D721Med (cell line): Measurements from ENCODE around the gene A2M.

ENCODE experiments used
- DNase-seq: peaks from one replicate; pipeline ENCODE4 v3.0.0; 2011; ENCODE audit warnings: low spot score; ENCODE audit not compliant: insufficient read length
- FAIRE-seq: peaks from 2 replicates; lab custom pipeline; 2011; peaks lifted over from hg19 to GRCh38; lab: Jason Lieb, UNC
- TF ChIP-seq, protein P1 (sequence below): IDR thresholded peaks from 2 replicates; pipeline ENCODE4 v1.5.1; 2012; ENCODE audit warnings: mild to moderate bottlenecking, control low read depth; ENCODE audit not compliant: insufficient read depth; ENCODE audit errors: missing control alignments

Gene A2M

DNA sequence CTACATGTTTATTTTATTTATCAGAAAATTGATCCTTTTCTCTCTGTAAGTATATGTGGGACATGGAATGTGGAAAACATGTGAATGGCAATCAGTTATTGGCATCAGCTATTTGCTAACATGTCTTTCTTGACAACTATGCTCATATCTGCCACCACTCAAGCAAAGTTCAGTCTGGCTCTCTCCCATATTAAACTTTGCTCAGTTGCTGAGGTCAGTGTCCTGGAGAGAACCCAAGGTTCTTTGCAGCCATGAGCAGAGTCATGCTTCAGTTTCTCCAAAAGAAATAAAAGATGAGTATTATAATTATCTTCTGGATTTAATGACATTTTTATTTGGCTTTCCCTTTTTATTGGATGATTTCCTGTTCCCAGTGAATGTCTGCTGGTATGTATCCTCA, 42.6 kb downstream of the A2M start:
- FAIRE-seq, result no peak
- TF ChIP-seq, protein P1, sequence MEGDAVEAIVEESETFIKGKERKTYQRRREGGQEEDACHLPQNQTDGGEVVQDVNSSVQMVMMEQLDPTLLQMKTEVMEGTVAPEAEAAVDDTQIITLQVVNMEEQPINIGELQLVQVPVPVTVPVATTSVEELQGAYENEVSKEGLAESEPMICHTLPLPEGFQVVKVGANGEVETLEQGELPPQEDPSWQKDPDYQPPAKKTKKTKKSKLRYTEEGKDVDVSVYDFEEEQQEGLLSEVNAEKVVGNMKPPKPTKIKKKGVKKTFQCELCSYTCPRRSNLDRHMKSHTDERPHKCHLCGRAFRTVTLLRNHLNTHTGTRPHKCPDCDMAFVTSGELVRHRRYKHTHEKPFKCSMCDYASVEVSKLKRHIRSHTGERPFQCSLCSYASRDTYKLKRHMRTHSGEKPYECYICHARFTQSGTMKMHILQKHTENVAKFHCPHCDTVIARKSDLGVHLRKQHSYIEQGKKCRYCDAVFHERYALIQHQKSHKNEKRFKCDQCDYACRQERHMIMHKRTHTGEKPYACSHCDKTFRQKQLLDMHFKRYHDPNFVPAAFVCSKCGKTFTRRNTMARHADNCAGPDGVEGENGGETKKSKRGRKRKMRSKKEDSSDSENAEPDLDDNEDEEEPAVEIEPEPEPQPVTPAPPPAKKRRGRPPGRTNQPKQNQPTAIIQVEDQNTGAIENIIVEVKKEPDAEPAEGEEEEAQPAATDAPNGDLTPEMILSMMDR, result no peak
- no peak for DNase-seq

DNA sequence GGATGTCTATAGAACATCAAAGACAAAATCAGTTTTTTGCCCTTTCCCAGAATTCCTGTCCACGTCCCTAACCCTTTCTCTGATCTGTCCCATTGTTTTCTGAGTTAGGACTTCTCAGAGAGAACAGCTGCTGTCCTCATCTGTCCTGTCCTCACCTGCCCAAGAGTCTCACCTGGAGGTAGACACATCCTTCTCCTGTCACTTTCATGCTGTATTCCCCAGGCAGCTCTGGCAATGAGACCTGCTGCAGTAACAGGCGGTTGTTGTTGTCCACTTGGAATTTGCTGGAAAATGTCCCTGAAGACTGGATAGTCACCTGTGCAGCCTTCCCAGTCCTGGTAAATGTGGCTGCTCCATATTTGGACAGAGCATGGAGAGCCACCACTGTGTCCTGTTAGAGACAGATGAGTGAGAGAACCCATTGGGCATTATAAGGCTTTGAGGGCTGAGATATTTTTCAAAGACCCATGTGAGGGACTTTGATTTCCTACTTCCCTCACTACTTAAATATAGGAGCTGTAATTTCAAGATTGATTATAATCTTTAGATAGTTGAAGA, 43.2 kb downstream of the A2M start:
- no peak for DNase-seq
- FAIRE-seq, result no peak
- TF ChIP-seq, protein P1, result no peak

DNA sequence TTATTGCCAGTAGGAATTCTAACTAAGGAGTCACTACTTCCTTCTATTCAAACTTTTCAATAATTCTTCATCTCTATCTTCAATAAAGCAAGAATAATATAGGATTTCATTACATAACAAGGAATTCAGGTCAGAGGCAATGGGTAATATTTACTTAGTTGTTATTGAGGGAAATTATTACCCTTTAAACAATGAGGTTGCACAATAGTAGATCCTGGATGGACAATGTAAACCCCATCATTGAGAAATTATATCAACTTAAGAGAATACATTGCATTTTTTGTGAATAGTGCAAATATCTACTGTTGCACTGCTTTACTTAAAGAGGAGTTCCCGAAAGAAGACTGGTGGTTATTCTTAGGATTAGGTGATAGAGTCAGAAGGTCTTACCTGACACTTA, 43.8 kb downstream of the A2M start:
- TF ChIP-seq, protein P1, result no peak
- FAIRE-seq, result no peak
- DNase-seq, result no peak

DNA sequence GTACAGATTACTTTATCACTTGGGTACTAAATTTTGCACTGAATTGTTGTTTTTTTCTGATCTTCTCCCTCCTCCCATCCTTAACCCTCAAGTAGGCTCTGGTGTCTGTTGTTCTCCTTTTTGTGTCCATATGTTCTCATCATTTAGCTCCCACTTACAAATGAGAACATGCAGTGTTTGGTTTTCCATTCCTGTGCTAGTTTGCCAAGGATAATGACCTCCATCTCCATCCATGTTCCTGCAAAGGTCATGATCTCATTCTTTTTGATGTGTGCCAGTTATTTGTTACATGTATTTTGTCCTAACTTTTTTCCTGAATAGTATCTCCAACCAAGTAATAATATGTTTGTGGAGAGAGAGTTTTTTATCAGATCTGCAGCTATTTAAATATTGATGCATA, 44.2 kb downstream of the A2M start:
- TF ChIP-seq, protein P1, result no peak
- FAIRE-seq, result no peak
- no peak for DNase-seq

DNA sequence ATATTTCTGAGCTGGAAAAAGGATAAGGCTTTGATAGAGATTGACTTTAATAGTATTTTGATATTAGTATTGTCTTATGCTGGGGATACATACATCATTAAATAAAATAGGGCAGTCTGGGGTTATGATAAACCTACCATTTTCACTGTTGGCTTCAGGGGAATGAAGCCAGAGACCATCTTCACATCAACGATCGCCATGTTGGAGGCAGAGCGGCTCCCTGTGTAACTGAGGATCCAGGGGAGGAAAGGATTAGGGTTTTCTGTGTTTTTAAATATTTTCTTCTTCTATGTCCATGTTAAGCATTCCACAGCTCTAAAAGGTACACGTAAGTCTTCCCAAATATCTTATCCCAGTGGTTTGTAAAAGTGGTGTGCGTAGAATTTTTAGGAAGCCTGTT, 45.4 kb downstream of the A2M start:
- TF ChIP-seq, protein P1, result no peak
- FAIRE-seq, result no peak
- DNase-seq, result no peak

DNA sequence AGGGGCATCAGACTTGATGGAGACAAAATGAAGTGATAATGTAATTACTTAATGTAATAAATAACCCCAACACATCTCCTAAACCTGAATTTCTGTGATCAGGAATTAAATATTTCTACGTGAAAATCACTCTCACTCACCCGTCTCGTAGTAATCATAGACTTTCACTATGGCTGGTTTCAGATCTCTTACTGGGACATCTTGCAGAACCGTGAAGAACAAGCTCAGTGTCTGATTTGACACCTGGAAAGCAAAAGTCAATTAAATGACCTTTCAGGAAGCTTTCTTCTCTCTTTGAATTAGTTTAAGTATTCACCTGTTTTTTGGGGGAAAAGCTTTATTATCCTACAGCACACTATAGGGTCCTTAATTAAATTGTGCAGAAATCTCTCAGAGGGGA, 47.1 kb downstream of the A2M start:
- FAIRE-seq (no peak), DNase-seq (no peak)
- TF ChIP-seq, protein P1, result no peak

DNA sequence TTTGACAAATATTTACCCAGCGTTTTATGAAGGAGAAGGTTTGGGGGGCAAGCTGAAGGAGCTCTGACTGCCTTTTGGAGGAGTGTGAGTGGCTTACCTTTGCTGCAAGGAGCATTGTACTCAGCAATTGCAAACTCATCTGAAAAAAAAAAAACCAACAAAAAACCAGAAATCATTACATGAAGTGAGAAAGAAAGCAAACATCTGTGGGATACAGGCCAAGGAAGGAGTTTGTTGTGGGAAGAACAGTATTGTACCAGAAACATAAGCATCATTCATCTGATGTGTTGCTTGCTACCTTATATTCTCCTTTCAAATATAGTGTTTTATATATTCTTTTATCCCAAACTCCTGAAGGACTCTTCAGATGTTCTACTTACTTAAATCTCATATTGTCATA, 47.6 kb downstream of the A2M start:
- TF ChIP-seq, protein P1, result no peak
- no peak for DNase-seq
- FAIRE-seq, result no peak
